ENCODE results near the gene CYP2J2.
"Not testable (repeated sequence)": the region's sequence is repeated elsewhere in the genome, so short reads cannot be mapped to it uniquely, and the experiment has no call there.

Gene CYP2J2

DNA sequence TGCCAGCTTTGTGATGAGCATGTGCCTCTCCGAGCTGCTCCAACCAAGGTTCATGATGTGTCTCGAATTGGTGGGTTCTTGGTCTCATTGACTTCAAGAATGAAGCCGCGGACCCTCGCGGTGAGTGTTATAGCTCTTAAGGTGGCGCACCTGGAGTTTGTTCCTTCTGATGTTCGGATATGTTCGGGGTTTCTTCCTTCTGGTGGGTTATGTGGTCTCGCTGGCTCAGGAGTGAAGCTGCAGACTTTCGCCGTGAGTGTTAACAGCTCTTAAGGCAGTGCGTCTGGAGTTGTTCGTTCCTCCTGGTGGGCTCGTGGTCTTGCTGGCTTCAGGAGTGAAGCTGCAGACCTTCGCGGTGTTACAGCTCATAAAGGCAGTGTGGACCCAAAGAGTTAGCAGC is 42.2 kb upstream of the CYP2J2 start:
- not testable (repeated sequence) for ATAC-seq

DNA sequence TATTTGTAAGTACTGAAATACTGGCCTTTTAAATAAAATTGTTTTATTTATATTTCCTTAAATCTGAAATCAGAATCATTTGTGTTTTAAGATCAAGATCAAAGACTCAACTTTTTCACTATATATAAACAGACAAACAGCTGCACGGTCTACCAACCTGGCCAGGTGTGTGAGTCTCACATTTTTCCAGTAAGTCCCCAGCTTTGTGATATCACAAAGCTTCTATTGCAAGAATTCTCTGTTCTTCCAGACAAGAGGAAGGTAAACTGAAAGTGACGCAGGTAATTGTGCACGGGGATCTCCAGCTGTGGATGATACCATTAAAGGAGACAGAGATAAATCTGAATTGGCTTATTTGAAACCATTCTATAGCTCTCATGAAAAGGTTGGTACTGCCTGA is 41.2 kb upstream of the CYP2J2 start:
- ATAC-seq, result no peak
- TF ChIP-seq, protein P1, sequence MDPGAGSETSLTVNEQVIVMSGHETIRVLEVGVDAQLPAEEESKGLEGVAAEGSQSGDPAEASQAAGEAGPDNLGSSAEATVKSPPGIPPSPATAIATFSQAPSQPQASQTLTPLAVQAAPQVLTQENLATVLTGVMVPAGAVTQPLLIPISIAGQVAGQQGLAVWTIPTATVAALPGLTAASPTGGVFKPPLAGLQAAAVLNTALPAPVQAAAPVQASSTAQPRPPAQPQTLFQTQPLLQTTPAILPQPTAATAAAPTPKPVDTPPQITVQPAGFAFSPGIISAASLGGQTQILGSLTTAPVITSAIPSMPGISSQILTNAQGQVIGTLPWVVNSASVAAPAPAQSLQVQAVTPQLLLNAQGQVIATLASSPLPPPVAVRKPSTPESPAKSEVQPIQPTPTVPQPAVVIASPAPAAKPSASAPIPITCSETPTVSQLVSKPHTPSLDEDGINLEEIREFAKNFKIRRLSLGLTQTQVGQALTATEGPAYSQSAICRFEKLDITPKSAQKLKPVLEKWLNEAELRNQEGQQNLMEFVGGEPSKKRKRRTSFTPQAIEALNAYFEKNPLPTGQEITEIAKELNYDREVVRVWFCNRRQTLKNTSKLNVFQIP (CRISPR knock-in tag; IDR thresholded peaks at IDR 0.05; ENCODE audit: borderline replicate concordance, low read depth), result no peak
- no peak for TF ChIP-seq ISL1 (CRISPR knock-in tag; IDR thresholded peaks at IDR 0.05)
- TF ChIP-seq ZC3H10 (CRISPR knock-in tag; IDR thresholded peaks at IDR 0.05), result no peak
- no peak for TF ChIP-seq ZNF565 (CRISPR knock-in tag; conservative IDR thresholded peaks at IDR 0.05; ENCODE audit: low read depth)

DNA sequence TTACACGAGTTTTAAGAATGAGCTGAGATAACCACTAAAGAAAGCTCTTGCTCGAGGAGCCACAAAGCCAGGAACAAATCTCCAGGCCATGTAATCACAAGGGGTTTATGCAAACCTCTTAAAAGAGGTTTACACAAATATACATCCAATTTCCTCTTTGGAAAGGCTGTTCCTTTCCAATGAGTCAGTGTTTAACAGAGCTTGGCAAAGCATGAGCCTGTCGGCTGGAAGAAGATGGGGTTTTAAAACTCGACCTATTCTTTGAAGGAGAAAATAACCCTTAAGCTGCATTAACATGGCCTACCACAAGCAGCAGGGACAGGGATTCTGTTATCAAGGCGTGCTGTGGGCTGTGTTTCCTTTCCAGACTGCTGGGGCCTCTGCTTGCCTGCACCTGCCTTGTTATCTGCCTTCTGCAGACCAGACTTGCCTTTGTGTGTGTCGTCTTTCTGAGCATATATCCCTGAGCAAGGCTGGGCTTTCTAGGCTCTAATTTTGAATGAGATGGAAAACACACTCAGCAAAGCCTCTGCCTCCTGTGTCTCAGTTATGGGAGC is 40.6 kb upstream of the CYP2J2 start:
- TF ChIP-seq ZNF8 (CRISPR knock-in tag; IDR thresholded peaks at IDR 0.05), result no peak
- TF ChIP-seq, protein P1 (CRISPR knock-in tag; IDR thresholded peaks at IDR 0.05; ENCODE audit: borderline replicate concordance, low read depth), result no peak
- TF ChIP-seq, protein P2, sequence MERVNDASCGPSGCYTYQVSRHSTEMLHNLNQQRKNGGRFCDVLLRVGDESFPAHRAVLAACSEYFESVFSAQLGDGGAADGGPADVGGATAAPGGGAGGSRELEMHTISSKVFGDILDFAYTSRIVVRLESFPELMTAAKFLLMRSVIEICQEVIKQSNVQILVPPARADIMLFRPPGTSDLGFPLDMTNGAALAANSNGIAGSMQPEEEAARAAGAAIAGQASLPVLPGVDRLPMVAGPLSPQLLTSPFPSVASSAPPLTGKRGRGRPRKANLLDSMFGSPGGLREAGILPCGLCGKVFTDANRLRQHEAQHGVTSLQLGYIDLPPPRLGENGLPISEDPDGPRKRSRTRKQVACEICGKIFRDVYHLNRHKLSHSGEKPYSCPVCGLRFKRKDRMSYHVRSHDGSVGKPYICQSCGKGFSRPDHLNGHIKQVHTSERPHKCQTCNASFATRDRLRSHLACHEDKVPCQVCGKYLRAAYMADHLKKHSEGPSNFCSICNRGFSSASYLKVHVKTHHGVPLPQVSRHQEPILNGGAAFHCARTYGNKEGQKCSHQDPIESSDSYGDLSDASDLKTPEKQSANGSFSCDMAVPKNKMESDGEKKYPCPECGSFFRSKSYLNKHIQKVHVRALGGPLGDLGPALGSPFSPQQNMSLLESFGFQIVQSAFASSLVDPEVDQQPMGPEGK (CRISPR knock-in tag; IDR thresholded peaks at IDR 0.05; ENCODE audit: borderline replicate concordance), result no peak
- ATAC-seq, result no peak

DNA sequence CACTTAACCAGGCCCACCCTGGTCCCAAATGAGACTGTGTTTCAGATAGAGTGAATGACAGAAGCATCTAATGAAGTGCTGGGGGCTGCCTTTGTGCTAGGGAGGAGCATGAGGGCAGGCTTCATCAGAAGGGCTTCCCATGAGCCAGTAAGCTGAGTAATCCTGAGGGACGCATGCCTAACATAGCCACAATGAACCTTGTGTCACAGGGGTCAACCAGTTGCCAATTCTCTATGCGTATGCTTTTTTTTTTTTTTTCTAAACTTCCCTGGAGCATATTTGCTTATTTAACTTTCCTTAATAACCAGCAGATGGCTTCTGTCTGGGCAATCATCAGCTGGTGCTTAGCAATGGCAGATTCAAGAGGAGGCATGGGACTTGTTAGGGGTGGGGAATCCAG is 25.5 kb upstream of the CYP2J2 start:
- ATAC-seq, result no peak
- no peak for TF ChIP-seq ZC3H10 (CRISPR knock-in tag; IDR thresholded peaks at IDR 0.05)
- TF ChIP-seq, protein P3, sequence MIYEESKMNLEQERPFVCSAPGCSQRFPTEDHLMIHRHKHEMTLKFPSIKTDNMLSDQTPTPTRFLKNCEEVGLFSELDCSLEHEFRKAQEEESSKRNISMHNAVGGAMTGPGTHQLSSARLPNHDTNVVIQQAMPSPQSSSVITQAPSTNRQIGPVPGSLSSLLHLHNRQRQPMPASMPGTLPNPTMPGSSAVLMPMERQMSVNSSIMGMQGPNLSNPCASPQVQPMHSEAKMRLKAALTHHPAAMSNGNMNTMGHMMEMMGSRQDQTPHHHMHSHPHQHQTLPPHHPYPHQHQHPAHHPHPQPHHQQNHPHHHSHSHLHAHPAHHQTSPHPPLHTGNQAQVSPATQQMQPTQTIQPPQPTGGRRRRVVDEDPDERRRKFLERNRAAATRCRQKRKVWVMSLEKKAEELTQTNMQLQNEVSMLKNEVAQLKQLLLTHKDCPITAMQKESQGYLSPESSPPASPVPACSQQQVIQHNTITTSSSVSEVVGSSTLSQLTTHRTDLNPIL (CRISPR knock-in tag; IDR thresholded peaks at IDR 0.05; ENCODE audit: low read depth), result no peak
- no peak for TF ChIP-seq ZNF8 (CRISPR knock-in tag; IDR thresholded peaks at IDR 0.05)
- TF ChIP-seq ARNTL (CRISPR knock-in tag; IDR thresholded peaks at IDR 0.05; ENCODE audit: borderline replicate concordance, low read depth), result no peak
- no peak for TF ChIP-seq ZFP3 (CRISPR knock-in tag; IDR thresholded peaks at IDR 0.05)
- no peak for TF ChIP-seq ZNF70 (CRISPR knock-in tag; IDR thresholded peaks at IDR 0.05)
- no peak for TF ChIP-seq ISL1 (CRISPR knock-in tag; IDR thresholded peaks at IDR 0.05)
- TF ChIP-seq, protein P4, sequence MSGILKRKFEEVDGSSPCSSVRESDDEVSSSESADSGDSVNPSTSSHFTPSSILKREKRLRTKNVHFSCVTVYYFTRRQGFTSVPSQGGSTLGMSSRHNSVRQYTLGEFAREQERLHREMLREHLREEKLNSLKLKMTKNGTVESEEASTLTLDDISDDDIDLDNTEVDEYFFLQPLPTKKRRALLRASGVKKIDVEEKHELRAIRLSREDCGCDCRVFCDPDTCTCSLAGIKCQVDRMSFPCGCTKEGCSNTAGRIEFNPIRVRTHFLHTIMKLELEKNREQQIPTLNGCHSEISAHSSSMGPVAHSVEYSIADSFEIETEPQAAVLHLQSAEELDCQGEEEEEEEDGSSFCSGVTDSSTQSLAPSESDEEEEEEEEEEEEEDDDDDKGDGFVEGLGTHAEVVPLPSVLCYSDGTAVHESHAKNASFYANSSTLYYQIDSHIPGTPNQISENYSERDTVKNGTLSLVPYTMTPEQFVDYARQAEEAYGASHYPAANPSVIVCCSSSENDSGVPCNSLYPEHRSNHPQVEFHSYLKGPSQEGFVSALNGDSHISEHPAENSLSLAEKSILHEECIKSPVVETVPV (CRISPR knock-in tag; IDR thresholded peaks at IDR 0.05), result no peak
- TF ChIP-seq RARB (CRISPR knock-in tag; IDR thresholded peaks at IDR 0.05), result no peak
- TF ChIP-seq TCF4 (CRISPR knock-in tag; IDR thresholded peaks at IDR 0.05; ENCODE audit: borderline replicate concordance), result no peak
- no peak for TF ChIP-seq TOX (CRISPR knock-in tag; IDR thresholded peaks at IDR 0.05; ENCODE audit: borderline replicate concordance)

DNA sequence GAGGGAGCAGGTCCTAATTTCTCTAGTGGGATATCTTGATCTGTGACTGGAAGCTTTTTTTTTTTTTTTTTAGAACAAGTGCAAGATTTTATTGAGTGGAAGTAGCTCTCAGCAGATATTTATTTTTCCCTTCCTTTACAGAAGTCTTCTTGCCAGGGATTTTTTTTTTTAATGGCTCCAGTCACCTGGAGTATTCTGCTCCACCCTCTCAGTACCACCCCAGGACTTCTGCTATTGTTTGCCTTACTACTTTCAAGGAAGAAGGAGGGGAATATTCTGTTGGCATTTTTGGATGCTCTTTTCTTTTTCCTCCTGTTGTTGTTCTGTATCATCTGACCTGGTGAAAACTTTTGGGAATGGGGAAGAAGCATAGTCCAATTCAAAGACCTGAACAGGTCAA is 23.1 kb upstream of the CYP2J2 start:
- no peak for ATAC-seq
- no peak for TF ChIP-seq ZC3H10 (CRISPR knock-in tag; IDR thresholded peaks at IDR 0.05)
- TF ChIP-seq GLIS3 (CRISPR knock-in tag; IDR thresholded peaks at IDR 0.05), result no peak
- TF ChIP-seq TOX (CRISPR knock-in tag; IDR thresholded peaks at IDR 0.05; ENCODE audit: borderline replicate concordance), result no peak
- TF ChIP-seq RARB (CRISPR knock-in tag; IDR thresholded peaks at IDR 0.05), result no peak
- no peak for TF ChIP-seq ARNTL (CRISPR knock-in tag; IDR thresholded peaks at IDR 0.05; ENCODE audit: borderline replicate concordance, low read depth)
- TF ChIP-seq OSR1 (CRISPR knock-in tag; IDR thresholded peaks at IDR 0.05), result no peak
- TF ChIP-seq ZNF565 (CRISPR knock-in tag; conservative IDR thresholded peaks at IDR 0.05; ENCODE audit: low read depth), result no peak
- TF ChIP-seq, protein P2 (CRISPR knock-in tag; IDR thresholded peaks at IDR 0.05; ENCODE audit: borderline replicate concordance), result no peak
- TF ChIP-seq TCF4 (CRISPR knock-in tag; IDR thresholded peaks at IDR 0.05; ENCODE audit: borderline replicate concordance), result no peak
- TF ChIP-seq ZFP30 (CRISPR knock-in tag; IDR thresholded peaks at IDR 0.05), result no peak
- no peak for TF ChIP-seq CSDC2 (CRISPR knock-in tag; IDR thresholded peaks at IDR 0.05)
- no peak for TF ChIP-seq ISL1 (CRISPR knock-in tag; IDR thresholded peaks at IDR 0.05)
- no peak for TF ChIP-seq ESRRG (CRISPR knock-in tag; IDR thresholded peaks at IDR 0.05)
- no peak for TF ChIP-seq SNAI2 (CRISPR knock-in tag; IDR thresholded peaks at IDR 0.05)
- no peak for TF ChIP-seq ZNF8 (CRISPR knock-in tag; IDR thresholded peaks at IDR 0.05)

All from SK-N-SH treated with all-trans-retinoic acid at 6 μM for 48 hours (cell line).